H1 (cell line): ENCODE results near the gene PFN4.

Source experiments
- CEBPB ChIP-seq: IDR thresholded peaks from 2 replicates; pipeline ENCODE4 v1.6.1; 2012; ENCODE audit warnings: low read depth, low read length
- CTCF ChIP-seq, 3 experiments: IDR thresholded peaks; 1 replicate in 2 of 3; 2 replicates in 1 of 3; pipeline versions ENCODE4 v1.5.1 to v1.6.1; 2011; ENCODE audit warnings: low read length in 3 of 3, mild to moderate bottlenecking in 3 of 3, inconsistent platforms in 2 of 3, low read depth in 1 of 3, moderate library complexity in 1 of 3; ENCODE audit not compliant: insufficient read depth in 1 of 3; ENCODE audit errors: control extremely low read depth in 1 of 3
- EP300 ChIP-seq, 2 experiments: IDR thresholded peaks; 1 replicate in 1 of 2; 2 replicates in 1 of 2; pipeline ENCODE4 v1.6.1; 2011 to 2012; ENCODE audit warnings: low read depth in 2 of 2, low read length in 2 of 2, mild to moderate bottlenecking in 2 of 2, borderline replicate concordance in 1 of 2, inconsistent platforms in 1 of 2, moderate library complexity in 1 of 2
- GABPA ChIP-seq: IDR thresholded peaks from 2 replicates; pipeline ENCODE4 v1.6.1; 2011; ENCODE audit warnings: mild to moderate bottlenecking, low read length, moderate library complexity, borderline replicate concordance; ENCODE audit not compliant: insufficient read depth
- JUN ChIP-seq: IDR thresholded peaks from 2 replicates; pipeline ENCODE4 v1.6.1; 2011; ENCODE audit warnings: low read depth, mild to moderate bottlenecking, improper control_type of control experiment, low read length
- JUND ChIP-seq: IDR thresholded peaks from 2 replicates; pipeline ENCODE4 v1.6.1; 2011; ENCODE audit warnings: mild to moderate bottlenecking, improper control_type of control experiment, low read length
- POLR2A ChIP-seq, 2 experiments: IDR thresholded peaks; 1 replicate in 1 of 2; 2 replicates in 1 of 2; pipeline ENCODE4 v1.6.1; 2011; ENCODE audit warnings: low read depth in 2 of 2, low read length in 2 of 2, mild to moderate bottlenecking in 2 of 2; ENCODE audit errors: control extremely low read depth in 1 of 2
- POLR2AphosphoS5 ChIP-seq: IDR thresholded peaks from 2 replicates; pipeline ENCODE4 v1.6.1; 2011; ENCODE audit warnings: low read depth, low read length
- RAD21 ChIP-seq, 2 experiments: IDR thresholded peaks in 1 of 2; conservative IDR thresholded peaks in 1 of 2; 2 replicates each; pipeline ENCODE4 v1.6.1; 2011; ENCODE audit warnings: low read depth in 2 of 2, low read length in 2 of 2, improper control_type of control experiment in 1 of 2, inconsistent platforms in 1 of 2, mild to moderate bottlenecking in 1 of 2, moderate library complexity in 1 of 2
- RNF2 ChIP-seq: fragments of 200-900, 300-1000 bp; sonication (generic); IDR thresholded peaks from 2 replicates; pipeline ENCODE4 v1.7.1; 2016; ENCODE audit warnings: borderline replicate concordance, low read depth, mild to moderate bottlenecking, antibody characterized with exemption, low read length; ENCODE audit not compliant: poor library complexity, severe bottlenecking; ENCODE audit errors: missing control alignments
- RXRA ChIP-seq: IDR thresholded peaks from 2 replicates; pipeline ENCODE4 v1.6.1; 2011; ENCODE audit warnings: low read depth, mild to moderate bottlenecking, low read length, moderate library complexity; ENCODE audit not compliant: insufficient read depth
- TAF1 ChIP-seq: IDR thresholded peaks from 2 replicates; pipeline ENCODE4 v1.6.1; 2011; ENCODE audit warnings: mild to moderate bottlenecking, low read depth, low read length
- YY1 ChIP-seq: IDR thresholded peaks from 2 replicates; pipeline ENCODE4 v1.6.1; 2011; ENCODE audit warnings: low read depth, mild to moderate bottlenecking, low read length
- TF ChIP-seq, protein P1 (sequence below): IDR thresholded peaks from 2 replicates; pipeline ENCODE4 v1.6.1; 2011; ENCODE audit warnings: low read length, improper control_type of control experiment

DNA sequence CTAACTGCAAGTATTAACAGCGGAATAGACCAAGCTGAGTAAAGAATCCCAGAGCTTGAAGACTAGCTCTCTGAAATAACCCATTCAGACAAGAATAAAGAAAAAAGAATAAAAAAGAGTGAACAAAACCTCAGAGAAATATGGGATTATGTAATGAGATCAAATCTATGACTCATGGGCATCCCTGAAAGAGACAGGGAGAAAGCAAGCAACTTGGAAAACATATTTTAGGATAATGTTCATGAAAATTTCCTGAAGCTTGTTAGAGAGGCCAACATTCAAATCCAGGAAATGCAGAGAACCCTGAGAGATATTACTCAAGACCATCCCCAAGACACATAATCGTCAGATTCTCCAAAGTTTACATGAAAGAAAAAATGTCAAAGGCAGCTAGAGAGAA lies 17.3 kb downstream of the PFN4 start:
- TF ChIP-seq TAF1 (no peak), RNF2 (no peak), YY1 (no peak), CTCF (IDR thresholded peaks at IDR 0.05; ENCODE audit: control extremely low read depth in 1 of 3, insufficient read depth in 1 of 3, low read depth in 1 of 3, low read length in 3 of 3) (no peak), GABPA (no peak), CEBPB (no peak), EP300 (IDR thresholded peaks at IDR 0.05; ENCODE audit: borderline replicate concordance in 1 of 2, low read depth in 2 of 2, low read length in 2 of 2) (no peak), RXRA (no peak), RAD21 (IDR thresholded peaks at IDR 0.05 in 1 of 2, conservative IDR thresholded peaks at IDR 0.05 in 1 of 2; ENCODE audit: low read depth in 2 of 2, low read length in 2 of 2) (no peak), POLR2AphosphoS5 (no peak), JUN (no peak), JUND (no peak), POLR2A (IDR thresholded peaks at IDR 0.05; ENCODE audit: control extremely low read depth in 1 of 2, low read depth in 2 of 2, low read length in 2 of 2) (no peak)
- TF ChIP-seq, protein P1, sequence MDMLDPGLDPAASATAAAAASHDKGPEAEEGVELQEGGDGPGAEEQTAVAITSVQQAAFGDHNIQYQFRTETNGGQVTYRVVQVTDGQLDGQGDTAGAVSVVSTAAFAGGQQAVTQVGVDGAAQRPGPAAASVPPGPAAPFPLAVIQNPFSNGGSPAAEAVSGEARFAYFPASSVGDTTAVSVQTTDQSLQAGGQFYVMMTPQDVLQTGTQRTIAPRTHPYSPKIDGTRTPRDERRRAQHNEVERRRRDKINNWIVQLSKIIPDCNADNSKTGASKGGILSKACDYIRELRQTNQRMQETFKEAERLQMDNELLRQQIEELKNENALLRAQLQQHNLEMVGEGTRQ, result no peak
